Suppressor macrophage treated with lipopolysaccharide for 1 hour (primary cell): Measurements from ENCODE around the gene ZPR1.
"Not testable (repeated sequence)": the region's sequence is repeated elsewhere in the genome, so short reads cannot be mapped to it uniquely, and the experiment has no call there.

Experiments
- DNase-seq, 3 donors: peaks; one replicate each; pipeline ENCODE4 v3.0.0-alpha.2; 2020 to 2022

Gene ZPR1

GRCh38 chr11:116787786-116788486 lies at the start of gene ZPR1:
ZPR1 (minus strand) TSS chr11:116788023; CDS start chr11:116787990, 33 bp downstream.
- peak; percentile 83 to 91 (median 86) for DNase-seq

GRCh38 chr11:116836632-116836991 lies 48.8 kb upstream of the ZPR1 start:
- DNase-seq, result no peak

GRCh38 chr11:116835791-116836631 lies 48.2 kb upstream of the ZPR1 start:
- peak; percentile 63 to 81 (median 71) for DNase-seq

GRCh38 chr11:116835042-116835772 lies 47.4 kb upstream of the ZPR1 start:
- peak; percentile 47 to 60 (median 50) for DNase-seq

GRCh38 chr11:116834535-116835041 lies 46.8 kb upstream of the ZPR1 start:
- not testable (repeated sequence) for DNase-seq

GRCh38 chr11:116833816-116834534 lies 46.2 kb upstream of the ZPR1 start:
- DNase-seq, result no peak

- DNase-seq, result no peak
These were observed 45.6 kb upstream of the ZPR1 start for GRCh38 chr11:116833491-116833815.

- DNase-seq, result no peak
These were observed 44.8 kb upstream of the ZPR1 start for GRCh38 chr11:116832350-116833290.

- no peak for DNase-seq
These were observed 44.0 kb upstream of the ZPR1 start for GRCh38 chr11:116831790-116832349.

GRCh38 chr11:116830184-116830912 lies 42.5 kb upstream of the ZPR1 start:
- DNase-seq, result no peak

GRCh38 chr11:116829525-116830183 lies 41.8 kb upstream of the ZPR1 start, which contains the start of gene APOC3:
APOC3 (plus strand) TSS chr11:116829907; CDS start chr11:116830583, 676 bp downstream.
- no peak for DNase-seq

- no peak for DNase-seq
These were observed 41.1 kb upstream of the ZPR1 start for GRCh38 chr11:116828632-116829524.

GRCh38 chr11:116827461-116827860 lies 39.6 kb upstream of the ZPR1 start:
- no peak for DNase-seq

- DNase-seq, result no peak
These were observed 39.1 kb upstream of the ZPR1 start for GRCh38 chr11:116826751-116827431.

GRCh38 chr11:116825854-116826750 lies 38.3 kb upstream of the ZPR1 start:
- DNase-seq, result no peak

GRCh38 chr11:116825434-116825833 lies 37.6 kb upstream of the ZPR1 start:
- DNase-seq, result no peak
